Activated CD4-positive, alpha-beta memory T cell treated with anti-CD3 and anti-CD28 coated beads for 36 hours (primary cell): ENCODE measurements around the gene MGAT5B. TPM values are rescaled to one million over a fixed set of nuclear protein-coding genes. Genes with fewer than 3 reads are reported as not detected.

Source experiments
- CTCF ChIA-PET: fragments of 350-600 bp; sonication (Branson Sonifier 250); formaldehyde crosslinking; loops from one replicate; lab custom pipeline; 2021; ENCODE audit warnings: antibody characterized with exemption, inconsistent platforms; lab: Charles Lee
- POLR2A ChIA-PET: fragments of 350-600 bp; sonication (Branson Sonifier 250); formaldehyde crosslinking; loops from one replicate; lab custom pipeline; 2021; ENCODE audit warnings: antibody characterized with exemption; lab: Charles Lee
- DNase-seq: peaks from one replicate; pipeline ENCODE4 v3.0.0-alpha.2; 2020
- H3K27ac Mint-ChIP-seq: one replicate; pipeline ENCODE4 v1.8.0; 2021; ENCODE audit warnings: mixed read lengths
- H3K27me3 Mint-ChIP-seq: one replicate; pipeline ENCODE4 v1.8.0; 2021; ENCODE audit warnings: mixed read lengths
- H3K36me3 Mint-ChIP-seq: one replicate; pipeline ENCODE4 v1.8.0; 2021; ENCODE audit warnings: mixed read lengths
- H3K4me1 Mint-ChIP-seq: one replicate; pipeline ENCODE4 v1.8.0; 2021; ENCODE audit warnings: low read depth, mixed read lengths
- H3K4me3 Mint-ChIP-seq: one replicate; pipeline ENCODE4 v1.8.0; 2021; ENCODE audit warnings: mild to moderate bottlenecking, mixed read lengths
- H3K9me3 Mint-ChIP-seq: one replicate; pipeline ENCODE4 v1.8.0; 2021; ENCODE audit warnings: mixed read lengths
- intact Hi-C: fragments of 100-400 bp; cut with micrococcal nuclease; formaldehyde crosslinking; loops from one replicate; pipeline ENCODE4 v1.15.1; 2023
- total RNA-seq, 2 experiments: library from RNA; stranded (reverse); gene quantifications; one replicate each; pipeline ENCODE4 v1.2.3, GENCODE V29; 2021

The MGAT5B gene
- total RNA-seq, 2 experiments from 2014 or later, result 0.38 TPM; not detected in 1

DNA sequence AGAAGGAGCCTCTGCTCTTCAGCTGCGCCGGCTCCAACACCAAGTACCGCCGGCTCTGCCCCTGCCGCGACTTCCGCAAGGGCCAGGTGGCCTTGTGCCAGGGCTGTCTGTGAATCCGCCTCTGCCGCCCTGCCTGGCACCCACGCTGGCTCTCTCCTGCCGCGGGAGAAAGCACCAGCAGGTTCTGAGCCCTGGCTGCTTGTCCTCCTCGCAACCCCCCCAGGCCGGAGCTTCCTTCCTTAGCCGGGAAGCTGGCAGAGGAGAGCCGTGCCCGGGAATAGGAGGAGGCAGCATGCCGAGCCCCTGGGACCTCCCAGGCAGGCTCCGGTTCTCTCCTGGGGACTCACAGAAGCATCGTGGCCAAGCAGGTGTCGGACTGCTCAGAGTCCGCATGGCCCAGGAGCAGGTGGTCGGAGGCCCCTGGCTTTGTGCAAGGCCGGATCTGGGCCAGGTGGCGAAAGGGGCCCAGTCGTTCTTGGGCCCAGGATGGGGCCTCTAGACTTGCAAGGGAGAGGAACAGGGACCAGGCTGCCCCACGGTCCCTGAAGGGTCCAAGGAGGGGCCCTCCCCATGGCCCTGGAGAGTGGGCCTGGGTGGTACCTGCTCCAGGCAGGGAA, 80.6 kb downstream of the MGAT5B start:
- no peak overlapping the region for H3K27ac Mint-ChIP-seq
- H3K36me3 Mint-ChIP-seq, result no peaks in the 10 kb centered on the region
- H3K4me3 Mint-ChIP-seq, result no peak overlapping the region
- ChIA-PET POLR2A (no interaction called here), CTCF (no interaction called here)
- intact Hi-C loops, result no loop called here
- no peaks in the 10 kb centered on the region for H3K4me1 Mint-ChIP-seq
- no peak for DNase-seq
- no peaks in the 10 kb centered on the region for H3K9me3 Mint-ChIP-seq
- H3K27me3 Mint-ChIP-seq, result no peaks in the 10 kb centered on the region

GRCh38 chr17:76949913-76950695, 81.9 kb downstream of the MGAT5B start:
- H3K9me3 Mint-ChIP-seq, result no peaks in the 10 kb centered on the region
- ChIA-PET CTCF (no interaction called here), POLR2A (no interaction called here)
- H3K27me3 Mint-ChIP-seq, result no peaks in the 10 kb centered on the region
- H3K27ac Mint-ChIP-seq, result no peak overlapping the region
- H3K4me1 Mint-ChIP-seq, result no peaks in the 10 kb centered on the region
- no peaks in the 10 kb centered on the region for H3K36me3 Mint-ChIP-seq
- intact Hi-C loops, result no loop called here
- no peak for DNase-seq
- no peak overlapping the region for H3K4me3 Mint-ChIP-seq

DNA sequence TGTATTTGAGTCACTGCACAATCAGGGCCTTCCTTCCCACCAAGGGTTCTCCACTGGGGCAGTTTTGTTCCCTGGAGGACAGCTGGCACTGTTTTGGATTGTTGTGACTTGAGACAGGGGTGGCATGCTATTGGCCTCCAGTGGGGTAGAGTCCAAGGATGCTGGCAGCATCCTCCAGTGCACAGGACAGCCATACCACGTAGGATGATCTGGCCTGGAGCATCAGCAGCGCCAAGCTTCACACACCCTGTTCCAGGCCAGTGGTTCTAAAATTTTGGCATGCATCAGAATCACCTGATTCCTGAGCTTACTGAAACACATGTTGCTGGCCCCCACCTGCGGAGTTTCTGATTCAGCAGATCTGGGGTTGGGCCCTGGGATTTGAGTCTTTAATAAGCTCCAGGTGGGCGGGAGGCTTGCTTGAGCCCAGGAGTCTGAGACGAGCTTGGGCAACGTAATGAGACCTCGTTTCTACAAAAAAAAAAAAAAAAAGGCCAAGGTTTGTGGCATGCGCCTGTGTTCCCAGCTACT, 83.2 kb downstream of the MGAT5B start:
- Mint-ChIP-seq H3K36me3 (no peaks in the 10 kb centered on the region), H3K27me3 (no peaks in the 10 kb centered on the region), H3K27ac (no peak overlapping the region), H3K4me3 (no peak overlapping the region), H3K4me1 (no peaks in the 10 kb centered on the region), H3K9me3 (no peaks in the 10 kb centered on the region)
- no peak for DNase-seq
- CTCF ChIA-PET, result interaction anchor here (1.0 kb wide), 1 partner anchor 105 kb away, joined by 3 read pairs; no protein-coding TSS in a partner anchor
- POLR2A ChIA-PET, result no interaction called here
- intact Hi-C loops, result no loop called here

GRCh38 chr17:76952402-76952801, 84.2 kb downstream of the MGAT5B start:
- ChIA-PET CTCF (interaction anchor here (0.6 kb wide), 1 partner anchor 104 kb away, joined by 3 read pairs; no protein-coding TSS in a partner anchor), POLR2A (interaction anchor here (0.6 kb wide), 1 partner anchor 14 kb away, joined by 3 read pairs; no protein-coding TSS in a partner anchor)
- Mint-ChIP-seq H3K27me3 (no peaks in the 10 kb centered on the region), H3K4me3 (no peak overlapping the region), H3K36me3 (no peaks in the 10 kb centered on the region), H3K4me1 (no peaks in the 10 kb centered on the region), H3K9me3 (no peaks in the 10 kb centered on the region), H3K27ac (no peak overlapping the region)
- intact Hi-C loops, result no loop called here
- DNase-seq, result no peak

DNA sequence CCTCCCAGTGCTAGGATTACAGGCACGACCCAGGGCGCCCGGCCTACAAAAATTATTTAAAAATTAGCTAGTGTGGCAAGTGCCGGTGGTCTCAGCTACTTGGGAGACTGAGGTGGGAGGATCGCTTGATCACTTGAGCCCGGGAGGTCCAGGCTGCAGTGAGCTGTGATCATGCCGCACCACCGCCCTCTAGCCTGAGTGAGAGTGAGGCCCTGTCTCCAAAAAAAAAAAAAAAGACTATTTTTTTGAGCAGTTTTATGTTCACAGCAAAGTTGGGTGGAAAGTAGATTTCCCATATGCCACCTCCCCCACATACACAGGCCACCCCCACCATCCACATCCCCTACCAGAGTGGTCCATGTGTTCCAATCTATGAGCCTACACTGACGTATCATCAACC, 84.9 kb downstream of the MGAT5B start:
- DNase-seq, result no peak
- Mint-ChIP-seq H3K4me3 (no peak overlapping the region), H3K36me3 (no peaks in the 10 kb centered on the region), H3K4me1 (no peaks in the 10 kb centered on the region), H3K27me3 (no peaks in the 10 kb centered on the region), H3K9me3 (no peaks in the 10 kb centered on the region), H3K27ac (no peak overlapping the region)
- CTCF ChIA-PET, result interaction anchor here (0.6 kb wide), 1 partner anchor 103 kb away, joined by 3 read pairs; no protein-coding TSS in a partner anchor
- POLR2A ChIA-PET, result interaction anchor here (0.6 kb wide), 1 partner anchor 13 kb away, joined by 3 read pairs; no protein-coding TSS in a partner anchor
- intact Hi-C loops, result no loop called here

- no peaks in the 10 kb centered on the region for H3K27me3 Mint-ChIP-seq
- no peak overlapping the region for H3K4me3 Mint-ChIP-seq
- CTCF ChIA-PET, result no interaction called here
- no peaks in the 10 kb centered on the region for H3K4me1 Mint-ChIP-seq
- H3K9me3 Mint-ChIP-seq, result no peaks in the 10 kb centered on the region
- no peak overlapping the region for H3K27ac Mint-ChIP-seq
- no peaks in the 10 kb centered on the region for H3K36me3 Mint-ChIP-seq
- POLR2A ChIA-PET, result no interaction called here
- no peak for DNase-seq
- intact Hi-C loops, result no loop called here
These were observed 85.7 kb downstream of the MGAT5B start for GRCh38 chr17:76953946-76954345.

GRCh38 chr17:76955191-76955590, 87.0 kb downstream of the MGAT5B start:
- H3K9me3 Mint-ChIP-seq, result no peaks in the 10 kb centered on the region

DNA sequence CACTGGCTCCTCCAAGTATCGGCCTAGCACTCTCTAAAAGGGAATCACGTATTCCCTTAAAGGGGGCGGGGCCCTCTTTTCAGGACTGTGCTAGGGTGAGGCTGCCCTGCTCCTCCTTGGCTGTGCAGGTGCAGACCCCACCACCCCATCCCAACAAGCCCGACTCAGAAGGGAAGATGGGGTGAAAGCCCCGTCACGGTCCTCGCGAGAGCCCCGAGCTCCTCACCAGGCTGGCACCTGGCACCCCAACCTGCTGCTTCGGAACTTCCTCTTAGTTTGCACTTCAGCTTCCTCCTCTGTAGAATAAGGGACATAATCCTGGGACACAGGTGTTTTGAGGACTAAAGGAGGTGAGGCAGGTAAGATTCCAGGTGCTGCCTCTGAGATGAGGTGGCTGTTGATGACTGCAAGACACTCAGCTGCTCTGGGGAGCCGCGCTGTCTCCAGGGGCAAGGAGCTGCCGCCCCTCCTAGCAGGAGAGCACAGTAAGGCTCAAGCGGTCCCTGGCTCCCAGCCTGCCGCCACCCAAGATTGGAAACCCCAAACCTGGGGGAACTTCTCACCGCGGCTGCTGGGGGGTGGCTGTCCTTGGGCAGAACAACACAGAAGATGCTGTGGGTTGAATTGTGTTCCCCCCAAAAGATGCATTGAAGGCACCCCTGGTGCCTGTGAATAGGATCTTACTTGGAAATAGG, 88.8 kb downstream of the MGAT5B start:
- Mint-ChIP-seq H3K9me3 (no peaks in the 10 kb centered on the region), H3K27me3 (no peaks in the 10 kb centered on the region), H3K4me1 (no peaks in the 10 kb centered on the region), H3K4me3 (no peak overlapping the region), H3K36me3 (no peaks in the 10 kb centered on the region), H3K27ac (no peak overlapping the region)
- CTCF ChIA-PET, result interaction anchor here (1.6 kb wide), 1 partner anchor 99 kb away, joined by 4 read pairs; no protein-coding TSS in a partner anchor
- intact Hi-C loops, result no loop called here
- POLR2A ChIA-PET, result no interaction called here
- no peak for DNase-seq

More at GRCh38 chr17:76955191-76955590, 87.0 kb downstream of the MGAT5B start:
- H3K36me3 Mint-ChIP-seq, result no peaks in the 10 kb centered on the region
- intact Hi-C loops, result no loop called here
- no peaks in the 10 kb centered on the region for H3K4me1 Mint-ChIP-seq
- H3K27me3 Mint-ChIP-seq, result no peaks in the 10 kb centered on the region
- CTCF ChIA-PET, result interaction anchor here (0.9 to 1.6 kb wide), 2 partner anchors 101 kb away, joined by 3 to 4 read pairs; no protein-coding TSS in a partner anchor
- DNase-seq, result no peak
- no peak overlapping the region for H3K27ac Mint-ChIP-seq
- POLR2A ChIA-PET, result no interaction called here
- H3K4me3 Mint-ChIP-seq, result no peak overlapping the region

- intact Hi-C loops, result no loop called here
- Mint-ChIP-seq H3K9me3 (no peaks in the 10 kb centered on the region), H3K27ac (no peak overlapping the region), H3K4me3 (no peak overlapping the region), H3K4me1 (no peaks in the 10 kb centered on the region), H3K36me3 (no peaks in the 10 kb centered on the region), H3K27me3 (no peaks in the 10 kb centered on the region)
- ChIA-PET POLR2A (no interaction called here), CTCF (no interaction called here)
- DNase-seq, result no peak
These were observed 89.7 kb downstream of the MGAT5B start for GRCh38 chr17:76957678-76958464.

DNA sequence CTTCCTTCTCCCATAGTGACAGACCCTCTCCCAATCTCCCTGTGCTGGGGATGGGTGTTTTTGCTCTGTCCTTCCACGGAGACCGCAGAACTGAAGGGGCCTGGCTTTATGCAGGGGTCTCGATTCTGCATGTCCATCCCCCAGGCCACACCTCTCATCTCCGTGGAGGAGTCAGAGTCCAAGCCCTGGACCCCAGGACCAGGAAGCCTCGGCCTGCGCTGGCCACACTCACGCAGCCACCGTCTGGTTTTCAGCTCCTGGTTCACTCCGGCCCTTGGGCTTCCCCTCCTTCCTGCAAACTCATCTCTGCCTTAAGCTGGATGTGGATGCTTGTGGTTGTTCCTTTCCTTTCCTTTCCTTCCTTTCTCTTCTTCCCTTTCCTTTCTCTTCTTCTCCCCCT, 90.8 kb downstream of the MGAT5B start:
- Mint-ChIP-seq H3K27ac (no peak overlapping the region), H3K36me3 (no peaks in the 10 kb centered on the region), H3K9me3 (no peaks in the 10 kb centered on the region), H3K27me3 (no peaks in the 10 kb centered on the region), H3K4me1 (no peaks in the 10 kb centered on the region), H3K4me3 (no peak overlapping the region)
- intact Hi-C loops, result no loop called here
- POLR2A ChIA-PET, result no interaction called here
- CTCF ChIA-PET, result no interaction called here
- DNase-seq, result no peak

DNA sequence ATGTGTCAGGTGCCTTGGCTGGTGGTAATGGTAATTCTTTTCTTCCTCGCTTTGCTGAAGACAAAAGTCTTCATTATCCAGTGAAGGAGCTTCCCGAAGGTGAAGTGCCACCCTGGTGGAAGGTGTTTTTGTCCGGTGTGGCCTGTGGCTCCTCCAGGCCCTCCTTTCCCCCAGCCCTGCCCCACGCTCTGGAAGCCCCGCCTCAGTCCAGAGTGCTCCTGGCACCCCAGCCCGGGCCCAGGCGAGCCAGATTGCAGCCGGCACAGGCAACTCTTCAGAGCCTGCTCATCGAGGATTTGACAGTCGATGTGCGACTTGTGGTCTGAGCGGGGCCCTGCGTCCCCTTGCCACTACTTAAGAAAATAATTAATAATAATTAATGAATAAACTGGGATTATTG, 93.7 kb downstream of the MGAT5B start:
- no peaks in the 10 kb centered on the region for H3K4me1 Mint-ChIP-seq
- no peaks in the 10 kb centered on the region for H3K36me3 Mint-ChIP-seq
- no peak overlapping the region for H3K27ac Mint-ChIP-seq
- no peaks in the 10 kb centered on the region for H3K27me3 Mint-ChIP-seq
- CTCF ChIA-PET, result no interaction called here
- H3K9me3 Mint-ChIP-seq, result no peaks in the 10 kb centered on the region
- DNase-seq, result no peak
- POLR2A ChIA-PET, result no interaction called here
- intact Hi-C loops, result loop anchor here (10.0 kb wide), 1 partner anchor 53 kb away; no protein-coding TSS in a partner anchor
- H3K4me3 Mint-ChIP-seq, result no peak overlapping the region
